Lung microvascular endothelial cell (primary cell): ENCODE results near the gene CFAP97D2. TPM values are rescaled to one million over a fixed set of nuclear protein-coding genes. Genes with fewer than 3 reads are reported as not detected.
"Not testable (repeated sequence)": the region's sequence is repeated elsewhere in the genome, so short reads cannot be mapped to it uniquely, and the experiment has no call there.

Experiments
- DNase-seq, 2 donors: peaks; one replicate each; pipeline versions ENCODE4 v3.0.0 to v3.0.0-alpha.2; 2010; ENCODE audit warnings: low read depth in 2 of 2
- total RNA-seq: library from RNA; depleted of rRNA; stranded (reverse); fragments of >200 nt; gene quantifications from 2 replicates; pipeline ENCODE4 v1.2.1, GENCODE V29; 2014

Gene CFAP97D2
- total RNA-seq, 1 donor from 2014 or later, result not detected

GRCh38 chr13:114143806-114144605 is 35.1 kb upstream of the CFAP97D2 start:
- DNase-seq, result no peak

GRCh38 chr13:114144606-114145244 is 34.3 kb upstream of the CFAP97D2 start:
- DNase-seq, result no peak

DNA sequence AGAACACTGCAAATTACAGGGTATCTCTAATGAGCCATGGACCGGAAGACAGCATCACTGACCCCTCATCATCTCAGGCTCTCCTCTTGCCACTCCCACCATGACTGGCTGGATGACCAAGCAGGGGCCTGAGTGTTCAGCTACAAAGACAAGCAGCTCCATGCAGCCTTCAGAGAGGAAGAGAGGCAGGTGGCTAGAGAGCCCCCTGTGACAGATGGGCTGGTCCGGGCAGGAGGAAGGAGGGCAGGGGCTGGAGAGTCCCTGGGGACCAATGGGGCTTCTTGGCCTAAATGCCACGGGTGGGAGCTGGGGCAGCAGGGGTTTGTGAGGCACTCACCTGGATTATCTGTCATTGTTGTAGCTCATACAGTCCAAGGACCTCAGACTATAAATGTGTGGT is 33.8 kb upstream of the CFAP97D2 start:
- DNase-seq, result no peak

DNA sequence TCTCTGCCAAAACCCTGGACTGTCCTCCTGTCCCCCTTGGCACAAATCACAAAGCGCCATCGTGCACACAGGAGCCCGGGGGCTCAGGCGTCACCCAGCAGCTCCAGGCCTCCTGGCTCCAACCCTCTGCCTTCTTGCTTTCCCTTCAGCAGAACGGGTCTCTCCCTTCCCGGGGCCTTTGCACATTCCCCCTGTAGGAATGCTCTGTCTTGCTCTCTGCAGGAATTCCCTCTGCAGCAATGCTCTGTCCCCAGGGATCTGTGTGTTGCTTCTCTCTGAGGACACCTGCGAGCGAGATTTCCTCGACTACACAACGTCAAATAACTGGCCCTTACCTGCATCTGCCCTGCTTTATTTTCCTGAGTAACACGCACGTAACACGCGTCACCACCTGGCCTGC is 33.3 kb upstream of the CFAP97D2 start:
- DNase-seq, result no peak

DNA sequence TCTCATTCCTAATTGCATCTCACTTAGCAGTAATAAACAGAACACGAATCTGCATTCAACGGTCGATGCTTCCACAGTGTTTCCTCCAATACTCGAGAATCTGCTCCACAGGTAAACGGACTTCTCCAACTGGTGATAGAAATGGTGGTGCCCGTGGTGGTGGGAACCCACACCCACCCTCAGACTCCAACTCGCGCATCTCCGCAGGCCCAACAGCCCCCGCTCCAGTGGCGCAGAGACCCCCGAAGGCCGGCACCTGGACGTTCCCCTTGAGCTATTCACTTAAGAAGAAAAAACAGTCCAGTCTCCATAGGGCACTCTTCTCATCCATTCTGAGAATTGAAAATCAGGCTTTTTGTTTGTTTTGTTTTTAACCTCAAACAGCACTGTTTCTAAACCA is 32.9 kb upstream of the CFAP97D2 start:
- DNase-seq, result no peak

DNA sequence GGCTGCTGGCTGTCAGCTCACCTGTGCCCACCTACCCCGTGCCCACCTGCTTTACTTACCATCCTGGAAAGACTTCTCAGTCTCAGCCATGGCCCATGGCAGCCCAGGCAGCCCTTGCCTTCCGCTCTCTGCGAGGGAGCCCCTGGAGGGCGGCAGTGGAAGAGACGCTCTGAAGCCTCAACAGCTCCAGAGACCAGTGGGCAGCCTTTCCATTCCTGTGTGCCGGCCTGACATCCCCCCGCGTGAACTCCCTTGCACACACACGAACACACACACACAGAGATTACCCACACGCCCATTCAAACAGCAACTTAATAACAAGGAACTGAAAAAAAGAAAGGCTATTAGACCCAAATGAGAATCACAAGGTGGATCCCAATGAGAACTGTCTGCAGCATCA is 32.4 kb upstream of the CFAP97D2 start:
- no peak for DNase-seq

- DNase-seq, result no peak
Observed at GRCh38 chr13:114147803-114148520, 31.1 kb upstream of the CFAP97D2 start.

- DNase-seq, result no peak
Observed at GRCh38 chr13:114148521-114148855, 30.6 kb upstream of the CFAP97D2 start.

DNA sequence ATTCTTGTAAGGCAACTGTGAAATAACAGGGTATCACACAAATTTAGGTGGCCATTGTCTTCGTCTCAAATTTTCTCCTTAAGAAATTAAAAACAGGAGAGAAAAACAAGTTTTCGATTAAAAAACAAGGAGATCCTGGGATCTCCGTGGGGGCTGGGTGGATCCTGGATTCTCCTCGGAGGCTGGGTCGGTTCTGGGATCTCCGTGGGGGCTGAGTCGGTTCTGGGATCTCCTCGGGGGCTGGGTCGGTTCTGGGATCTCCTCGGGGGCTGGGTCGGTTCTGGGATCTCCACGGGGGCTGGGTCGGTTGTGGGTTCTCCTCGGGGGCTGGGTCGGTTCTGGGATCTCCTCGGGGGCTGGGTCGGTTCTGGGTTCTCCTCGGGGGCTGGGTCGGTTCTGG is 30.2 kb upstream of the CFAP97D2 start:
- not testable (repeated sequence) for DNase-seq

GRCh38 chr13:114149774-114150740 is 29.0 kb upstream of the CFAP97D2 start:
- DNase-seq, result no peak

GRCh38 chr13:114151031-114151430 is 28.0 kb upstream of the CFAP97D2 start:
- no peak for DNase-seq

DNA sequence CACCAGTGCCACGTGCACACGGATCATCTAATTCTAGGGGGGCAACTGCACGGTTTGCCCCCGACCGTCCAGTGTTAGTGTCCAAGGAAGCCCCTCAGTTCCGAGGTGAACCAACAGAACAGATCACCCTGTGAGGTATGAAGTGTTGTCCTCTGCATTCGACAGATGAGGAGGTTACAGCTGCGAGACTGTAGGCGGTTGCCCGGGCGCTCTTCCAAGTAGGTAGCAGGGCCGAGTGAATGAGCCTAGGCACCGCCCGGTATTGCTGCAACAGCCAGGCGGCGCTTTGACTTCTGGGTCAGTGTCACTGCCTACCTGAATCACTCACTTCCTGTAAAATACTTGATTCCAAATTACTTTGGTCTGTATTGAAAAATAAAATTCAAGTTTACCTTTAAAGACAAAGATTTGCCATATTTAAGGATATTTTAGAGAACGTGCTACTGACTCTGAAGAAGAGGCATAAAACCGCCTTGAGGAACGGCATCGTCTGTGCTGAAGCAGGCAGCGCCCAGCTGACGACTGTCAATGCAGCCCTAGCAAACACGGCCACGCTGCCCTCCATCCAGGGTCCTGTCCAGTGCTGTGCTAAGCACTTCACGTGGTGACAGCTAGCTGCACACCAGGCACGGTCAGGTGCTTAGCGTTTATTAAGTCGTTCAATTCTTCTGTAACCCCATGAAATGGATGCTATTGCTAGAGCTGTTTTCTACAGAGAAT is 27.3 kb upstream of the CFAP97D2 start:
- DNase-seq, result no peak

GRCh38 chr13:114152285-114152645 is 26.8 kb upstream of the CFAP97D2 start:
- DNase-seq, result no peak

GRCh38 chr13:114152831-114153371 is 26.2 kb upstream of the CFAP97D2 start:
- DNase-seq, result peak in 1 of 2 donors; percentile 55

DNA sequence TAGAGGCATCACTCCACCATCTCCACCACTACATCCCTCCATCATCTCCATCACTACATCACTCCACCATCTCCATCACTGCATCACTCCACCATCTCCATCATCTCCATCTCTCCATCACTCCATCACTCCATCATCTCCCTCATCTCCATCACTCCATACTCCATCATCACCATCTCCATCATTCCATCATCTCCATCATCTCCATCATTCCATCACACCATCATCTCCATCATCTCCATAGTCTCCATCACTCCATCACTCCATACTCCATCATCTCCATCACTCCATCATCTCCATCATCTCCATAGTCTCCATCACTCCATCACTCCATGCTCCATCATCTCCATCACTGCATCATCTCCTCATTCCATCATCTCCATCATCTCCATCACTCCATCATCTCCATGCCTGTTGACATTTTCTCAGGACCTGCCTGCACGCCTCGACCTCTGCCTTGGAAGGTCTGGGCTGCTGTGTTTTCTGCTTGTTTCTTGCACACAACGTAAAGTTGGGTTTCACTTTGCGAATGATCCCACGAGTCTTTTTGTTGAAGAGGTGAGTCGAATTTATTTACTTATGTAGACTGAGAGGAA is 25.5 kb upstream of the CFAP97D2 start:
- no peak for DNase-seq

DNA sequence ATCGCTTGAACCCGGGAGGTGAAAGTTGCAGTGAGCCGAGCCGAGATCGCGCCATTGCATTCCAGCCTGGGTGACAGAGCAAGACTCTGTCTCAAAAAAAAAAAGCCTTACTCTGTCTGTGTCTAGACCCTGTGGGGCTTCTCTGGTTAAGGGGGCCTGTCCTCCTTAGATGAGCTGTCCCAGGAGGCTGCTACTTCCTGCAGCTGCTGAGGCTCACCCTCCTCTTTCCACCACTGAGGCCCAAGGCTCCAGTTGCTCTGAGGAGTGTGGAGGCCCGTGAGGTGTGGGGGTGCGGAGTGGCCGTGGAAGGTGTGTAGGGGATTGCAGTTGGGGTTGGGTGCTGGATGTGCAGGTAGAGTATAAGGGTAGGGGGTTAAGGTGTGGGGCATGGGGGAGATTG is 24.6 kb upstream of the CFAP97D2 start:
- DNase-seq, result no peak

DNA sequence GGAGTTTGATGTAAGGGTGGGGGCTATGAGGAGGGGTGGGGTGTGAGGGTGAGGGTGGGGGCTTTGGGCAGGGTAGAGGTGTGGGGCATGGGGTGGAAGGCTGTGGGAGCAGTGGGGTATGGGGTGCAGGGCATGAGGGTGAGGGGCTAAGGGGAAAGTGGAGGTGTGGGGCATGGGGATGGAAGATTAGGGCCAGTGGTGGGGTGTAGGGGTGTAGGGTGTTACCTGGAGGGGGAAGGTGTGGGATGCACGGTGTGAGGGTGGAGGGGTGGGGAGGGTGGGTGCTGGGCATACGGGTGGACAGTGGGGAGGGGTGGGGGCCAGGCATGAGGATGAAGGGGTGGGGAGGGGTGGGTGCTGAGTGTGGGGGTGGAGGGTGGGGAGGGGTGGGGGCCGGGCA is 23.7 kb upstream of the CFAP97D2 start:
- no peak for DNase-seq

DNA sequence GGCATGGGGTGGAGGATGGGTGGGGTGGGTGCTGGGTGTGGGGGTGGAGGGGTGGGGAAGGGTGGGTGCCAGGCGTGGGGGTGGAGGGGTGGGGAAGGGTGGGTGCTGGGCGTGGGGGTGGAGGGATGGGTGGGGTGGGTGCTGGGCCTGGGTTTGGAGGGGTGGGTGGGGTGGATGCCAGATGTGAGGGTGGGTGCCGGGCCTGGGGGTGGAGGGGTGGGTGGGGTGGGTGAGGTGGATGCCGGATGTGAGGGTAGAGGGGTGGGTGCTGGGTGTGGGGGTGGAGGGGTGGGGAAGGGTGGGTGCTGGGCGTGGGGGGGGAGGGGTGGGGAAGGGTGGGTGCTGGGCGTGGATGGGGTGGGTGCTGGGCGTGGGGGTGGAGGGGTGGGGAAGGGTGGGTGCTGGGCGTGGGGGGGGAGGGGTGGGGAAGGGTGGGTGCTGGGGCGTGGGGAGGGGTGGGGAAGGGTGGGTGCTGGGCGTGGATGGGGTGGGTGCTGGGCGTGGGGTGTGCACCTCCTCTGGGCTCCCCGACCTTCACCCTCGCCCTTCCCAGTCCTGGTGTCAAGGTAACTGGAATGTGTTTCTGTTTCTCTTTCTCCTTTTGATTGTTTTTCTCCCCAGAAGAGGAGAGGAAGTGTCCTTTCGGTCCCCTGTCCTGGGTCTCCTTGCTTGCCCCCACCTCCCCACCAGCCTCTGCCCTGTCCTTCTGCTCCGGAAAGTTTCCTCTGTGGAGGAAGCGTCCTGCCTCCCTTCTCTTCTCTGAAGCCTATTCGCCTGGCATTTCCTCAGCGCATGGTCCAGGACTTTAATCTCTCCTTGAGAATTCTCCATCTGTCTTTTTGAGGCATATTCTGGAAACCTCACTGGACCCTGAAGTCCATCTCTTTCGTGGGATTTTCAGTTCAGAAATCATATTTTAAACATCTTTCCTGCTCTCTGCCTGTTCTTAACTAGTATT is 22.9 kb upstream of the CFAP97D2 start:
- DNase-seq, result no peak

- DNase-seq, result no peak
Observed at GRCh38 chr13:114157869-114158495, 21.1 kb upstream of the CFAP97D2 start.
